Measurements from ENCODE around the gene WNT9A. TPM values are rescaled to one million over a fixed set of nuclear protein-coding genes. Genes with fewer than 3 reads are reported as not detected.

The WNT9A gene
- total and polyA plus RNA-seq, 3 donors from 2014 or later = 3.1 to 4.3 (median 3.5) TPM

DNA sequence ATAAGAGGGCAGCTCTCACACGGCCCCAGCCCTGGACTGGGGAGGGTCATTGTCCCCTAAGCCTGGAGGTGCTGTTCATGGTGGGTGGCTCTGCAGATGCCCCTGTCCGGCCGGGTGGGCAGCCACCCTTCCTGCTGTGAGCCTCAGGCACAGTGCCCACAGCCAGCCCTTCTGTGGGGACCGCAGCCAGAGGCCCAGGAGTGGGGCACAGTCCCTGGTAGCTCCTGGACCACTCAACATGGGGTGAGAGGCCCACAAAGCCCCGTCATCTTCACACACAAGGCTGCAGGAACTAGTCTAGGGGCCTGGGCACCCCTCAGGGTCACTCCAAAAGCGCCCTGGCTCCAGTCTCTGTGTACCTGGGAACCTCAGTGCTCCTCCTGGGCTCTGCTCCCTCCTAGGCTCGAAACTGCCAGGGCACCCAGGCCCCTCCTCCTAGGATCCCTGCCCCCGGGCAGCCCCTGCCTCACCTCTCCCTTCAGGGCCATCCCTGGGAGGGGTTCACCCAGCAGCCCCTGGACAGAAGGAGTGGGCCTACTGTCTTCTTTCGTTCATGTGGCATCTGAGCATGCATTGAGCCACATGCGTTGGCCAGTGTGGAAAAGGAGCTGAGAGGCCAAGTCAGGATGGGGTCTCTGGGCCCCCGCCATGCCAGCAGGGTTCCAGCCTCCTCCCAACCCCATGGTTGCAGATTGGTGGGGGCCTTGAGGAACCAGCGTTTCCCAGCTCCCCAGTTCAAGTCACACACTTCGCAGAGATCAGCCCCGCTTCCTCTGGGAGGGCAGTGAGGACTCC is 43.0 kb downstream of the WNT9A start:
- no peaks in the 10 kb centered on the region for H3K36me3 ChIP-seq (ENCODE audit: low read depth, missing control alignments)
- WGBS, 2 donors = 92 to 100% methylated on average over 1 to 14 of the region's 14 CpGs
- H3K27ac ChIP-seq = no peak overlapping the region
- no peak for DNase-seq
- intact Hi-C loops (cut with DNase I; ENCODE audit: low total_unique reads) = no loop called here
- H3K4me1 ChIP-seq = peaks cover 7% of the 10 kb centered on the region
- H3K27me3 ChIP-seq = no peaks in the 10 kb centered on the region
- no peak overlapping the region for H3K4me3 ChIP-seq
- TF ChIP-seq, protein P1, sequence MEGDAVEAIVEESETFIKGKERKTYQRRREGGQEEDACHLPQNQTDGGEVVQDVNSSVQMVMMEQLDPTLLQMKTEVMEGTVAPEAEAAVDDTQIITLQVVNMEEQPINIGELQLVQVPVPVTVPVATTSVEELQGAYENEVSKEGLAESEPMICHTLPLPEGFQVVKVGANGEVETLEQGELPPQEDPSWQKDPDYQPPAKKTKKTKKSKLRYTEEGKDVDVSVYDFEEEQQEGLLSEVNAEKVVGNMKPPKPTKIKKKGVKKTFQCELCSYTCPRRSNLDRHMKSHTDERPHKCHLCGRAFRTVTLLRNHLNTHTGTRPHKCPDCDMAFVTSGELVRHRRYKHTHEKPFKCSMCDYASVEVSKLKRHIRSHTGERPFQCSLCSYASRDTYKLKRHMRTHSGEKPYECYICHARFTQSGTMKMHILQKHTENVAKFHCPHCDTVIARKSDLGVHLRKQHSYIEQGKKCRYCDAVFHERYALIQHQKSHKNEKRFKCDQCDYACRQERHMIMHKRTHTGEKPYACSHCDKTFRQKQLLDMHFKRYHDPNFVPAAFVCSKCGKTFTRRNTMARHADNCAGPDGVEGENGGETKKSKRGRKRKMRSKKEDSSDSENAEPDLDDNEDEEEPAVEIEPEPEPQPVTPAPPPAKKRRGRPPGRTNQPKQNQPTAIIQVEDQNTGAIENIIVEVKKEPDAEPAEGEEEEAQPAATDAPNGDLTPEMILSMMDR (IDR thresholded peaks at IDR 0.05) = no peak
- TF ChIP-seq POLR2A (IDR thresholded peaks at IDR 0.05) = no peak
- H3K9me3 ChIP-seq = no peaks in the 10 kb centered on the region

DNA sequence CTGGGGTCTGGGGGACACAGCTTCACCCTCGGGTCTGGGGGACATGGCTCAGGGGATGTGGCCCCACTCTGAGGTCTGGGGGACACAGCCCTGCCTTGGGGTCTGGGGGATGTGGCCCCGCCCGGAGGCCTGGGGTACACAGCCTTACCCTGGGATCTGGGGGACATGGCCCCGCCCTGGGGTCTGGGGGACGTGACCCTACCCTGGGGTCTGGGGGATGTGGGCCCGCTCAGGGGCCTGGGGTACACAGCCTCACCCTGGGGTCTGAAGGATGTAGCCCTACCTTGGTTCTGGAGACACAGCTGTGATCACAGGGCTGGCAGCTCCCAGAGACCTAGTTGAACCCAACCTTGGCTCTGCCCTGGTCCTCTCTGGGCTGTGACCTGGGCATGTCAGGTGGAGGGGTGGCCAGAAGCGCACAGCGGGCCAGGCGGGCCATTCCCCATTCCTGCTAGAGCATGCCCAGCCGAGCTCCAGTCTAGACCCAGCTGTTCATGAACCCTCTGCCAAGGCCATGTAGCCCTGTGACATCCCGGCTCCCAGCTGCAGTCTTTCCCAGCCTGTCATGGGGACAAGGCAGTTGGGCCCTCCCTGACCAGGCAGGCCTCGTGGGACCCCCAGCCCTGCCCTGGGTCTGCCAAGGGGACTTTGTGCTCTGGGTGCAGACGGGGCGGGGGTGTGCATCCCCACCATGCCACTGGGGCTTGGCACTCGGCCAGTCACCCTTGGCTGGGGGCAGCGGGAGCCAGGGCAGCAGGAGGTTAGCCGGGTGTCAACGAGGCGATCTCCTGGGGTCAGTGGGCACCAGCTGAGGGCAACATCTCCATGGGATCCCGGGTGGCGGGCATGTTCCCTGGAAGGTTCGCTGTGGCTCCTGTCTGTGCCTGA is 43.9 kb downstream of the WNT9A start:
- no peak for DNase-seq
- TF ChIP-seq, protein P1 (IDR thresholded peaks at IDR 0.05) = no peak
- intact Hi-C loops (cut with DNase I; ENCODE audit: low total_unique reads) = no loop called here
- Histone ChIP-seq H3K27me3 (no peaks in the 10 kb centered on the region), H3K9me3 (no peaks in the 10 kb centered on the region), H3K27ac (no peak overlapping the region), H3K4me3 (no peak overlapping the region), H3K4me1 (peaks cover 10% of the 10 kb centered on the region), H3K36me3 (ENCODE audit: low read depth, missing control alignments) (no peaks in the 10 kb centered on the region)
- 85% methylated on average over 22 of the region's 22 CpGs; no CpG with 5 or more reads in 1 of the 2 donors for WGBS, 2 donors

DNA sequence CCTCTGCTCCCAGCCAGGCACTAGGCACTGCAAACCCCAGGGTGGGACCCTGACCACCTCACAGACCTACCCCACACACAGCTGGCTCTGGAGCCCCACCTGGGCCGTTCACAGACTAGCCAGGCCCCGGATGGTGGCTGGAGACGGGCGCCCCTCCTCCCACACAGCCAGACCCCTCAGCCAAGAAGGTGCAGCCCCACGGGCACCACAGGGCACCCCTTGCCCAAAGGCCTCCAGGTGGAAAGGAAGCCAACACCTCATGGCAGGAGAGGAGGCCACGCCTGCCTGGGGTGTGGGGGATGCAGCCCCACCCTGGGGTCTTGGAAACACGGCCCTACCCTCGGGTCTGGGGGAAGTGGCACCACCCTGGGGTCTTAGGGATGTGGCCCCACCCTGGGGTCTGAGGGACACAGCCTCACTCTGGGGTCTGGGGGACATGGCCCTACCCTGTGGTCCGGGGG is 44.6 kb downstream of the WNT9A start:
- TF ChIP-seq, protein P1 (IDR thresholded peaks at IDR 0.05) = no peak
- TF ChIP-seq POLR2A (IDR thresholded peaks at IDR 0.05) = no peak
- intact Hi-C loops (cut with DNase I; ENCODE audit: low total_unique reads) = no loop called here
- Histone ChIP-seq H3K4me1 (peaks cover 10% of the 10 kb centered on the region), H3K36me3 (ENCODE audit: low read depth, missing control alignments) (no peaks in the 10 kb centered on the region), H3K4me3 (no peak overlapping the region), H3K27me3 (no peaks in the 10 kb centered on the region), H3K27ac (no peak overlapping the region), H3K9me3 (no peaks in the 10 kb centered on the region)
- WGBS, 2 donors = 80 to 90% methylated on average over 2 to 9 of the region's 9 CpGs
- no peak for DNase-seq

DNA sequence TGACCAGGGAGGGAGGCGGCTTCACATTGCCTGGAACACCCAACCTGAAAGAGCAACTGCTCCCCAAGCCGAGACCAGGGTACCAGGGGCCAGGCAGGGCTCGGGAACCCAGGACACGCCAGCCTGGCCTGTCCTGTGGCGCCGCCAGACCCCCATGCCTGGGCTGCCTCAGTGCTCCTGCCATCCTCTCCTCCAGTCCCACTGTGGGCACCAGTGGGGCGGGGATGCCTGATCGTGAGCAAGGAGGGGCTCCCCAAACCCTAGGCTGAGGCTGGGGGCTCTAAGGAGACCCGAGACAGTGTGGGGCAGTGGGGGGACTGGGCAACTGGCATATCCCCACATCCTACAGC is 45.1 kb downstream of the WNT9A start:
- H3K9me3 ChIP-seq = no peaks in the 10 kb centered on the region
- H3K4me1 ChIP-seq = peaks cover 10% of the 10 kb centered on the region
- intact Hi-C loops (cut with DNase I; ENCODE audit: low total_unique reads) = no loop called here
- 80 to 83% methylated on average over 1 to 9 of the region's 9 CpGs for WGBS, 2 donors
- no peak for TF ChIP-seq POLR2A (IDR thresholded peaks at IDR 0.05)
- no peaks in the 10 kb centered on the region for H3K36me3 ChIP-seq (ENCODE audit: low read depth, missing control alignments)
- H3K27me3 ChIP-seq = no peaks in the 10 kb centered on the region
- H3K4me3 ChIP-seq = no peak overlapping the region
- no peak for DNase-seq
- H3K27ac ChIP-seq = no peak overlapping the region

DNA sequence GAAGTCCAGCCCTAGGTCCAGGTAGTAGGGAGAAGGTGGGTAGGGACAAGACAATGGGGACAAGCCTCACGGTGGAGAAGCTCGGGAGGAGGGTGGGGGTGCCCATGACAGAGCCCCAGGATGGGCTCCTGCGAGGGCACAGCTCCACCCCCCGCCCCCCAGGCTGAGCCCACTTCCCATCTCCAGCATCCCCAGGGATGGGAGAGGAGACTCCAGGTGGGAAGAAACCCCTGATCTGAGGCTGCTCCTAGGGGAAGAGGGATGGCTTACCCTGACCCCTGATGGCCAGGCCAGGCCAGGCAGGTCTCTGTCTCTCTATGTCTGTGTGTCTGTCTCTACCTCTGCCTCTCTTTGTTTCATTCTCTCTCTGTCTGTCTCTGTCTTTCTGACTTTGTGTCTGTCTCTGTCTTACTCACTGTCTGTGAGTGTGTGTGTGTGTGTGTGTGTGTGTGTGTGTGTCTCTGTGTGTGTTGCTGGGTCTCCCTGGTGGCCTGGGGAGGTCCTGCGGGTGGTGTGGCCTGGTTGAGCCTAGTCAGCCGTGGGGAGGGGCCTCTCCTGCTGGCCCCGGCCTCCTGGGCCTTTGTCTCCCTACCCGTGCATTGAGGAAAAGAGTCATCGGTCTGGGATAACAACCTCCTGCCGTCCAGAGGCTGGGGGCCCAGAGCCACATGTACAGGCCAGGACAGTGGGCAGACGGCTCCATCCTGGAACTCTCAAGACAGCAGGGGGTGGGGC is 45.7 kb downstream of the WNT9A start:
- 74 to 89% methylated on average over 3 to 10 of the region's 11 CpGs for WGBS, 2 donors
- H3K27me3 ChIP-seq = no peaks in the 10 kb centered on the region
- H3K4me1 ChIP-seq = peaks cover 10% of the 10 kb centered on the region
- no peak for DNase-seq
- H3K9me3 ChIP-seq = no peaks in the 10 kb centered on the region
- H3K27ac ChIP-seq = no peak overlapping the region
- intact Hi-C loops (cut with DNase I; ENCODE audit: low total_unique reads) = no loop called here
- H3K36me3 ChIP-seq (ENCODE audit: low read depth, missing control alignments) = no peaks in the 10 kb centered on the region
- TF ChIP-seq POLR2A (IDR thresholded peaks at IDR 0.05) = no peak
- TF ChIP-seq, protein P1 (IDR thresholded peaks at IDR 0.05) = no peak
- H3K4me3 ChIP-seq = no peak overlapping the region
